IPS-18a (cell line): ENCODE data around the gene STEEP1.

ENCODE experiments used
- H3K27ac ChIP-seq: one replicate; pipeline ENCODE4 v1.5.1; 2013; ENCODE audit warnings: low read length
- H3K27me3 ChIP-seq: one replicate; pipeline ENCODE4 v1.6.1; 2013; ENCODE audit warnings: mild to moderate bottlenecking, low read length; ENCODE audit not compliant: control insufficient read depth, insufficient read depth
- H3K36me3 ChIP-seq: one replicate; pipeline ENCODE4 v1.6.1; 2013; ENCODE audit warnings: low read depth, low read length; ENCODE audit not compliant: control insufficient read depth
- H3K4me1 ChIP-seq: one replicate; pipeline ENCODE4 v1.6.1; 2013; ENCODE audit warnings: low read depth, low read length; ENCODE audit not compliant: control insufficient read depth
- H3K4me3 ChIP-seq: one replicate; pipeline ENCODE4 v1.5.1; 2013; ENCODE audit warnings: low read length
- H3K9ac ChIP-seq: one replicate; pipeline ENCODE4 v1.6.1; 2013; ENCODE audit warnings: mild to moderate bottlenecking, low read length, moderate library complexity
- H3K9me3 ChIP-seq: one replicate; pipeline ENCODE4 v1.6.1; 2013; ENCODE audit warnings: low read depth, low read length; ENCODE audit not compliant: control insufficient read depth

Gene STEEP1

GRCh38 chrX:119565107-119565663 is at the start of gene STEEP1:
TSS of gene STEEP1 (minus strand) at chrX:119565409. CDS start at chrX:119565355, 54 bp downstream.
- no peak within 1 kb of the TSS for H3K27ac ChIP-seq

DNA sequence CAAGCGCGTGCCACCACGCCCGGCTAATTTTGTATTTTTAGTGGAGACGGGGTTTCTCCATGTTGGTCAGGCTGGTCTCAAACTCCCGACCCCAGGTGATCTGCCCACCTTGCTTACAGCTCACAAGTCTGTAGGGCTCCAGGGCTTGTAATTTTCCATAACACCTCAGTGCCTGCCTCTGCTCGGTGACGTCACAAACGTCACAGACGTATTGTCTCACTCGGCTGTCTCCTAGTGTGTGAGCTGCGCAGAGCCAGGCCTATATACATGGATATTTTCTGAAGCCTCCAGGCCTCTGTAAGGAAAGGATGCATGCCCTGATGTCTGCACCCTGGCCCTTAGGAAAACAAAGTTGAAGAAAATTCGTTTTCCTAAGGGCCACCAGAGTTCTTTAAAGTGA is 49.6 kb upstream of the STEEP1 start:
- H3K9me3 ChIP-seq, result peaks cover 4% of the 10 kb centered on the region
- peaks cover 12% of the 10 kb centered on the region for H3K4me1 ChIP-seq
- H3K9ac ChIP-seq, result no peak overlapping the region

More at GRCh38 chrX:119565107-119565663, at the start of gene STEEP1:
- Histone ChIP-seq H3K4me3 (peak within 1 kb of the TSS; percentile 72), H3K27me3 (no peaks in the 10 kb centered on the region), H3K9ac (peak within 1 kb of the TSS; percentile 59), H3K36me3 (no peaks in the 10 kb centered on the region), H3K4me1 (no peaks in the 10 kb centered on the region), H3K9me3 (peaks cover 7% of the 10 kb centered on the region)

DNA sequence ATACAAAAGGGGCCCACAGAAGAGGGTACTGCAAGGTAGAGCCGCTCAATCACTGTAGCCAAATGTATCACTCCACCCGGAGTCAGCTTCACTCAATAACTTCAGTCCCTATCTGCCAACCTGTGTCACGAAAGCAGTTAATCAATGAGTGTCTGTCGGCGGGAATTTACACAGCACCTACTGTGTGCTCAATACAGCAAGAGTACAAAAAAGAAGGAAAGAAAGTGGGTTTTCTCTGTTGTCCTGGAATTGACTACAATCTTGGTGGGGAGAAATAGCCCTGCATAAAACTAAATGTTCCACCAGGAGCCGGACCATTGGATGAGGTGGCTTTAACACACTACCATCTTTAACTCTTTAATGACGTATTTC is 41.8 kb upstream of the STEEP1 start:
- Histone ChIP-seq H3K4me3 (peak overlapping the region; percentile 73), H3K27ac (no peak overlapping the region), H3K27me3 (peaks cover 26% of the 10 kb centered on the region), H3K4me1 (peaks cover 4% of the 10 kb centered on the region), H3K9ac (peak overlapping the region; percentile 81), H3K9me3 (peaks cover 12% of the 10 kb centered on the region), H3K36me3 (no peaks in the 10 kb centered on the region)

More for the DNA sequence above, 49.6 kb upstream of the STEEP1 start:
- no peaks in the 10 kb centered on the region for H3K36me3 ChIP-seq
- H3K4me3 ChIP-seq, result no peak overlapping the region
- H3K27me3 ChIP-seq, result no peaks in the 10 kb centered on the region
- H3K27ac ChIP-seq, result no peak overlapping the region

GRCh38 chrX:119606280-119607017 is 41.2 kb upstream of the STEEP1 start, which contains the start of gene NKRF:
TSS of gene NKRF (minus strand) at chrX:119606424.
- H3K4me1 ChIP-seq, result peaks cover 4% of the 10 kb centered on the region
- H3K36me3 ChIP-seq, result no peaks in the 10 kb centered on the region
- peak within 1 kb of the TSS; percentile 73 for H3K4me3 ChIP-seq
- no peak within 1 kb of the TSS for H3K27ac ChIP-seq
- H3K9me3 ChIP-seq, result peaks cover 12% of the 10 kb centered on the region
- peak within 1 kb of the TSS; percentile 81 for H3K9ac ChIP-seq
- peaks cover 26% of the 10 kb centered on the region for H3K27me3 ChIP-seq

- H3K27me3 ChIP-seq, result peaks cover 26% of the 10 kb centered on the region
- H3K36me3 ChIP-seq, result no peaks in the 10 kb centered on the region
- H3K9me3 ChIP-seq, result peaks cover 12% of the 10 kb centered on the region
- H3K4me3 ChIP-seq, result peak overlapping the region; percentile 73
- H3K9ac ChIP-seq, result peak overlapping the region; percentile 81
- H3K4me1 ChIP-seq, result peaks cover 4% of the 10 kb centered on the region
- no peak overlapping the region for H3K27ac ChIP-seq
Observed at GRCh38 chrX:119605464-119606279, 40.5 kb upstream of the STEEP1 start.

GRCh38 chrX:119604766-119605463 is 39.7 kb upstream of the STEEP1 start:
- Histone ChIP-seq H3K27me3 (peaks cover 26% of the 10 kb centered on the region), H3K9ac (peak overlapping the region; percentile 36), H3K27ac (no peak overlapping the region), H3K4me1 (peaks cover 4% of the 10 kb centered on the region), H3K36me3 (no peaks in the 10 kb centered on the region), H3K9me3 (peaks cover 12% of the 10 kb centered on the region), H3K4me3 (peak overlapping the region; percentile 73)

DNA sequence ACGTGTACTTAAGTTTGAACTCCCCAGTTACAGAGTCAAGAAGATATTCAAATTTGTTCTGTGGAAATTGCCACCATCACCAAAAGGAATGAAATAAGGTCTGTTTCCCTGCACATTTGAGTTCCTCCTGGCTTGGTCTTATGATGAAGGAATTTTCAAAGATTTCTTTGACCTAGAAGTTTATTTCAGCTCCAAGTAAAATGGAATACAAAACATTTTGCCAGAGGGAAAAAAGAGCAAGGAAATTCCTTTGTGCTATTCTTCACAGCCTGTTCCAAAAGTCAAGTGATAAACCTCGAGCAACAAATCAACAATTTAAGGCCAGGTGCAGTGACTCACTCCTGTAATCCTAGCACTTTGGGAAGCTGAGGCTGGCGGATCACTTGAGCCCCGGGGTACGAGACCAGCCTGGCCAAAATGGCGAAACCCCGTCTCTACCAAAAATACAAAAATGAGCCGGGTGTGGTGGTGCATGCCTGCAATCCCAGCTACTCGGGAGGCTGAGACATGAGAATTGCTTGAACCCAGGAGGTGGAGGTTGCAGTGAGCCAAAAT is 37.6 kb upstream of the STEEP1 start:
- H3K36me3 ChIP-seq, result no peaks in the 10 kb centered on the region
- peaks cover 12% of the 10 kb centered on the region for H3K9me3 ChIP-seq
- H3K4me1 ChIP-seq, result peaks cover 4% of the 10 kb centered on the region
- H3K9ac ChIP-seq, result no peak overlapping the region
- no peak overlapping the region for H3K27ac ChIP-seq
- no peak overlapping the region for H3K4me3 ChIP-seq
- H3K27me3 ChIP-seq, result peaks cover 21% of the 10 kb centered on the region

- no peak overlapping the region for H3K4me3 ChIP-seq
- peaks cover 18% of the 10 kb centered on the region for H3K36me3 ChIP-seq
- no peaks in the 10 kb centered on the region for H3K4me1 ChIP-seq
- H3K27ac ChIP-seq, result no peak overlapping the region
- H3K27me3 ChIP-seq, result no peaks in the 10 kb centered on the region
- H3K9me3 ChIP-seq, result peaks cover 15% of the 10 kb centered on the region
- H3K9ac ChIP-seq, result no peak overlapping the region
Observed at GRCh38 chrX:119589810-119590209, 24.6 kb upstream of the STEEP1 start.

DNA sequence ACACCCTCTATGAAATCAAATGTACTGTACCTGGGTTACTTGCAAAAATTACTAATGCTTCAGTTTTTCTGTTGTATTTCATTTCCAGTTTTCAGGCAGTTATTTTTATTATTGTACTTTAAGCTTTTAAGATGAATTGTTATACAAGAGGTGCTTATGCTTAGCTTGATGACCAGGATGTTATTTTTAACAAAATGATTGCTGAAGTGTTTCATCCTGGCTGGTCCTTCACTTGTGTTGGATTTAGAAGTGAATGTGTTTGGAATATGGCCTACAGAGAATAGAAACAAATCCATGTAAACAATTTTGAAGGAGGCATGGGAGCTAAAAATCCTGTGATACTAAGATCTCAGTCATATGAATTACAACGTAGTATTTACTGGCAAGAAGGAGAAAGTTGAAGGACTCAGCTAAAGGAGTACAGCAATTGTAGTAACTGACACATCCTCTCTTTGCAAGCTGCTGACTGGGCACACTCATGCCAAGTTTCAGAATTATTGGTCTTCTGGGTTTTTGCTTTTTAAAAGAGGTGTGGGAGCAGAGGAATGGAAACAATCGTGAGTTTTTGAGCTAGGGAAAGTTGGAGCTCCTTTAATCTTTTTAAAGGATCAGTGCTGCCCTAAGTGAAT is 18.3 kb upstream of the STEEP1 start:
- H3K27ac ChIP-seq, result no peak overlapping the region
- H3K27me3 ChIP-seq, result no peaks in the 10 kb centered on the region
- no peak overlapping the region for H3K9ac ChIP-seq

DNA sequence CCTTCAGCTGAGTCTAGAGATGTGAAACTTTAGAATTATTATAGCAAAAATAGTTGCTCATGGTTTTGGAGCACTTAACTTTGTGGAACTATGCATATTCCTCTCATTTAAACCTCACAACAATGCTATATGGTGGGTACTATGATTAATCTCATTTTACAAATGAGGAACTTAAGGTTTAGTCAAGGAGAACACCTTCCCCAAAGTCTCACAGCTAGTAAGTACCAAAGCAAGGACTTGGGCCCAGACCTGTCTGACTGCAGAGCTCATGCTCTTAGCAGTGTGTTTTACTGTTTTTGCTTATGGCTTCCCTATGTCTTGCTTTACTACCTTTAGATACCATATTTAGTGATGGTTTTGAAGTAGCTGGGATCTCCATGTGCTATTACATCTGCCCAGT is 14.2 kb upstream of the STEEP1 start:
- no peaks in the 10 kb centered on the region for H3K4me1 ChIP-seq
- peaks cover 4% of the 10 kb centered on the region for H3K36me3 ChIP-seq
- no peaks in the 10 kb centered on the region for H3K27me3 ChIP-seq
- no peak overlapping the region for H3K9ac ChIP-seq
- no peak overlapping the region for H3K27ac ChIP-seq
- H3K9me3 ChIP-seq, result peaks cover 4% of the 10 kb centered on the region
- no peak overlapping the region for H3K4me3 ChIP-seq

More for the DNA sequence above, 18.3 kb upstream of the STEEP1 start:
- no peaks in the 10 kb centered on the region for H3K4me1 ChIP-seq
- H3K4me3 ChIP-seq, result no peak overlapping the region
- H3K9me3 ChIP-seq, result peaks cover 9% of the 10 kb centered on the region
- H3K36me3 ChIP-seq, result peaks cover 4% of the 10 kb centered on the region
